Measurements from ENCODE around the gene USP53.

USP53 gene

GRCh38 chr4:119310826-119311225, 98.3 kb downstream of the USP53 start (continued):
- no peak for TF ChIP-seq ZNF8 (CRISPR knock-in tag; IDR thresholded peaks at IDR 0.05)

- TF ChIP-seq CREB5 (CRISPR knock-in tag; IDR thresholded peaks at IDR 0.05; ENCODE audit: low read depth) (no peak), TCF4 (CRISPR knock-in tag; IDR thresholded peaks at IDR 0.05; ENCODE audit: borderline replicate concordance) (no peak), CSDC2 (CRISPR knock-in tag; IDR thresholded peaks at IDR 0.05) (no peak), ISL1 (CRISPR knock-in tag; IDR thresholded peaks at IDR 0.05) (no peak), BACH2 (CRISPR knock-in tag; IDR thresholded peaks at IDR 0.05; ENCODE audit: borderline replicate concordance) (no peak), RARB (CRISPR knock-in tag; IDR thresholded peaks at IDR 0.05) (no peak), ZC3H10 (CRISPR knock-in tag; IDR thresholded peaks at IDR 0.05) (no peak), GLIS3 (CRISPR knock-in tag; IDR thresholded peaks at IDR 0.05) (no peak), ZNF70 (CRISPR knock-in tag; IDR thresholded peaks at IDR 0.05) (no peak), ZNF565 (CRISPR knock-in tag; conservative IDR thresholded peaks at IDR 0.05; ENCODE audit: low read depth) (no peak), PATZ1 (CRISPR knock-in tag; IDR thresholded peaks at IDR 0.05; ENCODE audit: borderline replicate concordance) (no peak)
- ATAC-seq = no peak
These were observed 100.7 kb downstream of the USP53 start for GRCh38 chr4:119313237-119313636.

- no peak for TF ChIP-seq TCF4 (CRISPR knock-in tag; IDR thresholded peaks at IDR 0.05; ENCODE audit: borderline replicate concordance)
- TF ChIP-seq CSDC2 (CRISPR knock-in tag; IDR thresholded peaks at IDR 0.05) = no peak
- no peak for TF ChIP-seq PATZ1 (CRISPR knock-in tag; IDR thresholded peaks at IDR 0.05; ENCODE audit: borderline replicate concordance)
- TF ChIP-seq CSRNP3 (CRISPR knock-in tag; IDR thresholded peaks at IDR 0.05) = no peak
- no peak for TF ChIP-seq TOX (CRISPR knock-in tag; IDR thresholded peaks at IDR 0.05; ENCODE audit: borderline replicate concordance)
- TF ChIP-seq ZNF70 (CRISPR knock-in tag; IDR thresholded peaks at IDR 0.05) = no peak
- no peak for TF ChIP-seq ESRRG (CRISPR knock-in tag; IDR thresholded peaks at IDR 0.05)
- no peak for TF ChIP-seq BACH2 (CRISPR knock-in tag; IDR thresholded peaks at IDR 0.05; ENCODE audit: borderline replicate concordance)
- no peak for TF ChIP-seq ZC3H10 (CRISPR knock-in tag; IDR thresholded peaks at IDR 0.05)
- no peak for TF ChIP-seq POU6F1 (CRISPR knock-in tag; IDR thresholded peaks at IDR 0.05; ENCODE audit: borderline replicate concordance, low read depth)
- ATAC-seq = peak; percentile 93
These were observed 101.8 kb downstream of the USP53 start for GRCh38 chr4:119314356-119314755.

- peak; percentile 26; the same call in 1 of the 3 replicates for ATAC-seq
- TF ChIP-seq OSR1 (CRISPR knock-in tag; IDR thresholded peaks at IDR 0.05) (no peak), ZNF70 (CRISPR knock-in tag; IDR thresholded peaks at IDR 0.05) (no peak), TOX (CRISPR knock-in tag; IDR thresholded peaks at IDR 0.05; ENCODE audit: borderline replicate concordance) (no peak), ARNTL (CRISPR knock-in tag; IDR thresholded peaks at IDR 0.05; ENCODE audit: borderline replicate concordance, low read depth) (no peak), ZC3H10 (CRISPR knock-in tag; IDR thresholded peaks at IDR 0.05) (no peak), ZNF565 (CRISPR knock-in tag; conservative IDR thresholded peaks at IDR 0.05; ENCODE audit: low read depth) (no peak), GLIS3 (CRISPR knock-in tag; IDR thresholded peaks at IDR 0.05) (no peak), PATZ1 (CRISPR knock-in tag; IDR thresholded peaks at IDR 0.05; ENCODE audit: borderline replicate concordance) (no peak), PPARA (CRISPR knock-in tag; IDR thresholded peaks at IDR 0.05; ENCODE audit: borderline replicate concordance) (no peak), ISL1 (CRISPR knock-in tag; IDR thresholded peaks at IDR 0.05) (no peak), TSHZ2 (CRISPR knock-in tag; IDR thresholded peaks at IDR 0.05) (no peak), ESRRG (CRISPR knock-in tag; IDR thresholded peaks at IDR 0.05) (no peak), TCF4 (CRISPR knock-in tag; IDR thresholded peaks at IDR 0.05; ENCODE audit: borderline replicate concordance) (no peak), ZFP30 (CRISPR knock-in tag; IDR thresholded peaks at IDR 0.05) (no peak)
These were observed 102.5 kb downstream of the USP53 start for GRCh38 chr4:119315036-119315435.
